Neutrophil (primary cell): ENCODE results near the gene MUSTN1.

Experiments used
- H3K27ac ChIP-seq: fragments of 200-600 bp; sonication (generic); 2 replicates; pipeline ENCODE4 v1.5.1; 2016; ENCODE audit warnings: mild to moderate bottlenecking, moderate library complexity
- H3K27me3 ChIP-seq: fragments of 200-600 bp; sonication (generic); 2 replicates; pipeline ENCODE4 v1.6.0; 2016; ENCODE audit warnings: mild to moderate bottlenecking
- H3K36me3 ChIP-seq: fragments of 200-600 bp; sonication (generic); 2 replicates; pipeline ENCODE4 v1.5.1; 2017
- H3K4me1 ChIP-seq, 2 experiments: fragments of 200-600 bp in 1 of 2; sonication (generic) in 1 of 2; 1 replicate in 1 of 2; 2 replicates in 1 of 2; pipeline versions ENCODE4 v1.5.1 to v1.6.1; 2013 to 2016; ENCODE audit warnings: low read depth in 1 of 2, low read length in 1 of 2, mild to moderate bottlenecking in 1 of 2, moderate library complexity in 1 of 2; ENCODE audit not compliant: control insufficient read depth in 1 of 2, insufficient read depth in 1 of 2
- H3K4me3 ChIP-seq, 2 experiments: fragments of 200-600 bp in 1 of 2; sonication (generic) in 1 of 2; 1 replicate in 1 of 2; 2 replicates in 1 of 2; pipeline ENCODE4 v1.5.1; 2013 to 2016; ENCODE audit warnings: low read depth in 1 of 2, low read length in 1 of 2, mild to moderate bottlenecking in 1 of 2, moderate library complexity in 1 of 2
- H3K9me3 ChIP-seq: fragments of 200-600 bp; sonication (generic); 2 replicates; pipeline ENCODE4 v1.5.1; 2016
- TF ChIP-seq, protein P1 (sequence below): fragments of 200-600 bp; sonication (generic); IDR thresholded peaks from 2 replicates; pipeline ENCODE4 v1.5.1; 2016; ENCODE audit warnings: antibody characterized with exemption

Gene MUSTN1

DNA sequence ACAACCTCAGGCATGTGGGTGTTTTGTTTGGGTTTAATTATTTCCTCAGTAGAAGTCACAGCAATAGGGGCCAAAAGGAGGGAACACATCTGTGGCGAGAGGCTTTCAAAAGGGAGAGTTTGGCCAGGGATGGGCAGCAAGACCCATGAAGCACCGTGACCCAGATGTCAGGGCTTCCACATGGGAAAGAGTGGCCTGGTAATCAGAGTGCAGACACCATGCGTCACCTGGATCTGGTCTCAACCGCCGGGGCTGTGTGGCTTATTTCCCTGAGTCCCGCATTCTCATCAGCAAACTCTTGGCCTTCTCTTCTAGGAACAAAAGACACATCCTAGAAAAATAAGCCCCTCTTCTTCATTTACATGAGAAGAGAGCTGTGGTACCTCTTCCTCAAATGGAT, 12.4 kb upstream of the MUSTN1 start:
- no peak overlapping the region for H3K27ac ChIP-seq
- TF ChIP-seq, protein P1, sequence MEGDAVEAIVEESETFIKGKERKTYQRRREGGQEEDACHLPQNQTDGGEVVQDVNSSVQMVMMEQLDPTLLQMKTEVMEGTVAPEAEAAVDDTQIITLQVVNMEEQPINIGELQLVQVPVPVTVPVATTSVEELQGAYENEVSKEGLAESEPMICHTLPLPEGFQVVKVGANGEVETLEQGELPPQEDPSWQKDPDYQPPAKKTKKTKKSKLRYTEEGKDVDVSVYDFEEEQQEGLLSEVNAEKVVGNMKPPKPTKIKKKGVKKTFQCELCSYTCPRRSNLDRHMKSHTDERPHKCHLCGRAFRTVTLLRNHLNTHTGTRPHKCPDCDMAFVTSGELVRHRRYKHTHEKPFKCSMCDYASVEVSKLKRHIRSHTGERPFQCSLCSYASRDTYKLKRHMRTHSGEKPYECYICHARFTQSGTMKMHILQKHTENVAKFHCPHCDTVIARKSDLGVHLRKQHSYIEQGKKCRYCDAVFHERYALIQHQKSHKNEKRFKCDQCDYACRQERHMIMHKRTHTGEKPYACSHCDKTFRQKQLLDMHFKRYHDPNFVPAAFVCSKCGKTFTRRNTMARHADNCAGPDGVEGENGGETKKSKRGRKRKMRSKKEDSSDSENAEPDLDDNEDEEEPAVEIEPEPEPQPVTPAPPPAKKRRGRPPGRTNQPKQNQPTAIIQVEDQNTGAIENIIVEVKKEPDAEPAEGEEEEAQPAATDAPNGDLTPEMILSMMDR: no peak
- H3K27me3 ChIP-seq: no peaks in the 10 kb centered on the region
- H3K36me3 ChIP-seq: peaks cover 46% of the 10 kb centered on the region
- H3K4me3 ChIP-seq: no peak overlapping the region
- no peaks in the 10 kb centered on the region for H3K9me3 ChIP-seq
- peaks cover 48% of the 10 kb centered on the region in 2 experiments for H3K4me1 ChIP-seq

DNA sequence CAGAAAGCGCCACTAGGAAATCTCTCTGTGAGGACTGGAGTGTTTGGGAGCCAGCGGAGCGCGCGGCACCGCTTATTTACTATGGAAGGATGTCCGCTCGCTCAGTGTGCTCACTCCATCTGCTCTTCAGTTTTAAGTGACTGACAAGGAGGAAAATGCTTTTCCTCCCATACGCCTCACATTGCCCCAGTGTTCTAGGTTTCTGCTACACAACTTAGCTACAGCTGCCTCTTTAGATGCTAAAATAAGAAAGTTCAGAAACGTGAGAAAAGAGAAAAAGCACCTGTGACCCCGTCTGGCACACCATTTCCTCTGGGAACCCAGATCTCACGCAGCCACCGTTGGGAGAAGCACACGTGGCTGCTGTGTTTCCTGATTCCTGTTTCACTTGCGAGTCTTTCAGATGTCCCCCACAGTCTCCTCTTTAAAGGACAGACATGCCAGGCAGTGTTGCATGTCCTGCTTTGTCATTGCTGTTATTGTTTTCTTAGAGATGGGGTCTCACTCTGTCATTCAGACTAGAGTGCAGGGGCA, 11.7 kb upstream of the MUSTN1 start:
- Histone ChIP-seq H3K9me3 (no peaks in the 10 kb centered on the region), H3K27ac (peak overlapping the region; percentile 85), H3K4me1 (peaks cover 55 to 56% of the 10 kb centered on the region in 2 experiments), H3K36me3 (peaks cover 43% of the 10 kb centered on the region), H3K4me3 (no peak overlapping the region), H3K27me3 (no peaks in the 10 kb centered on the region)
- TF ChIP-seq, protein P1: no peak

DNA sequence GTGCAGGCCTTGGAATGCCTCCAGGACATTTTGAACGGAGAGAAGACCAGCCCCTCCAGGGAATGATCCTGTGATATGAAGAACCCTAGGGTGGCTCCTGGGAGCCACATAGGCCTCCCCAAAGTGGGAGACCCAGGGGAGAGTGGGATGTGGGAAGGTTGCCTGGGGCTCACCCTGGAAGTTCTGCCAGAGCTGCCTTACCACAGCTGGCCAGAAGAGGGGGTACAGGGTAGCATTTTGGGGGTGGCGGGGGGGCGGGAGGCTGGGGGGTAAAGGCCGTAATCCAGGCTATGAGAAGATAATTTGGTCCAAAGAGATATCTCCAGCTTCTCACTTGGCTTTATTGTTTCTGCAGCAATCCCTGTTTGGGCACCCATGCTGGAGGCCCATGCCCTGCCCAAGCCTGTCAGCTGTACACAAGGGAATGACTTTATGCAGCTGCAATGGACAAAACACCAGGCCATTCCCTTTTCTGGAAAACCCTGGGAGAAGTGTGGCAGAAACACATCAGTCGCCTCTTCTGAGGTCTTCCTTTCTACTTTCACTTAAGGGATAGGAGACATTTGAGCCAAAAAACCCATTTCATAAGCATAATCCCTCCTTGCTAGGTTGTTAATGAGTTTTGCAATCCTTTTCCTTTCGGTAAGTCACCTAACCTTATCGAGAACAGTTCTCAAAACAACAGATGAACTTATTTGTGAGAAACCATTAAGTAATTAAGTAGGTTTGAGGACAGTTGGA, 11.0 kb upstream of the MUSTN1 start:
- Histone ChIP-seq H3K27ac (peak overlapping the region; percentile 85), H3K4me1 (peaks cover 55 to 56% of the 10 kb centered on the region in 2 experiments), H3K4me3 (no peak overlapping the region), H3K9me3 (no peaks in the 10 kb centered on the region), H3K27me3 (no peaks in the 10 kb centered on the region), H3K36me3 (peaks cover 44% of the 10 kb centered on the region)
- TF ChIP-seq, protein P1: peak; percentile 28

DNA sequence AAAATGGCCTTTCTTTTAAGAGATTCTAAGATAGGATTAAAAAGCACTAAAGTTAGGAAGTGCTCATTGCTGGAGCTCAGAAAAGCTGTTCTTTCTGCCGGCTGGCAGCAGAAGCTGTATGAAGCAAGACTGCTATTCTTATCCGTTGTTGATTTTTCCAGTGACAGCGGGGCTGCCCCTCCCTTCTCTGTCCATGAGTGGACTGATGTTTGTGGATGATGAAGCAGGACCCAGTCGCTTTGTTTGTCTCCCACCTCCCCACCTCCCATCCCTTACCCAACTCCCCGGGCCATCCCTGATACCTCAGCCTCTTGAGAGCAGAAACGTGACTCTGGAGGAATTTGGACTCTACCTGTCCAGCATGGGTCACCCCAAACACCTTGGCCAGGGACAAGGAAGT, 10.3 kb upstream of the MUSTN1 start:
- Histone ChIP-seq H3K27me3 (no peaks in the 10 kb centered on the region), H3K36me3 (peaks cover 47% of the 10 kb centered on the region), H3K4me3 (no peak overlapping the region), H3K9me3 (no peaks in the 10 kb centered on the region), H3K27ac (peak overlapping the region; percentile 85), H3K4me1 (peaks cover 55 to 56% of the 10 kb centered on the region in 2 experiments)
- TF ChIP-seq, protein P1: no peak

DNA sequence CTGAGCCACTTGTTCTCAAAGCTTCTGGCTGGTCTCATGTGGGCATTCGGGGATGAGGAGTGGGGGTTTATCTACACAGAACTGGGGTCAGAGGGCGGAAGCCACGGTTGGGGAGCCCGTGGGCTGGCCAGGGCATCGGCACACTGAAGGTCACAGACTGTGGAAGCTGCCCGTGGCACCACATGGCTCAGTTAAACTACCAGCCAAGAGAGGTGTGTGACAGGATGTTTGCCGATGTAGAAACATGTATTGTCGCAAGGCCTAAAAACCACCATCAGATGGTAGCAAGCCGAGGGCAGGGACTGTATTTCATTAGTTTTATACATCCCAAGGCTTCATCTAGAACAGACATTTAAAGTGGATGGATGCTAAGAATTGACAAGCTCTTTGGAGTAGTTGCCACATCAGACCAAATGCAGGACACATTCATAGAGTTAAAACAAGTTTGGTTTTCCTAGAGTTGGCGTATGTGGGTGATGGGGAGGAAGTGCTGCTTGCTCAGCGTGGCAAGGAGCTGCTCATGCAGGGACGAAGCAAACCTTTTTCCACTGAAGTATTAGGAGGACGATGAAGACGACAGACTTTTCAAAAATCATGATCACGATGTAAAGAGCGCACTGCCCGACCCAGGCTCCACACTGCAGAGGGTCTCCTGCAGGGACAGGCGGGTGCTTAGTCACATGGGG, 9.6 kb upstream of the MUSTN1 start:
- Histone ChIP-seq H3K36me3 (peaks cover 47% of the 10 kb centered on the region), H3K4me3 (peak overlapping the region in 1 of 2 experiments; percentile 11), H3K9me3 (no peaks in the 10 kb centered on the region), H3K27me3 (no peaks in the 10 kb centered on the region), H3K27ac (peak overlapping the region; percentile 85), H3K4me1 (peaks cover 55 to 56% of the 10 kb centered on the region in 2 experiments)
- TF ChIP-seq, protein P1: no peak
